HCT116 (cell line): ENCODE data around the gene CERS6. TPM values are rescaled to one million over a fixed set of nuclear protein-coding genes. Genes with fewer than 3 reads are reported as not detected.

ENCODE experiments used
- ATAC-seq: fragments of 200-7000 bp; cut with Tn5 transposase; 2 replicates; pipeline ENCODE4 v1.9.1; 2020; ENCODE audit warnings: mild to moderate bottlenecking, moderate library complexity
- BruUV-seq: library from RNA; stranded (reverse); fragments of 400-500 nt; replicated peaks from 2 replicates; lab custom pipeline; 2021; lab: Mats Ljungman, UMichigan
- CTCF ChIA-PET: fragments of 300-600 bp; sonication (Branson Sonifier 250); formaldehyde crosslinking; loops from one replicate; lab custom pipeline; 2021; ENCODE audit warnings: antibody characterized with exemption; lab: Charles Lee
- POLR2A ChIA-PET: fragments of 300-600, 350-600 bp; sonication (Branson Sonifier 250); formaldehyde crosslinking; loops from one replicate; lab custom pipeline; 2021; ENCODE audit warnings: antibody characterized with exemption; lab: Charles Lee
- RAD21 ChIA-PET, 2 experiments: fragments of 300-600 bp; sonication (Branson Sonifier 250); formaldehyde crosslinking; loops; one replicate each; lab custom pipeline; 2023; ENCODE audit warnings: low total read pairs in 2 of 2; ENCODE audit not compliant: uncharacterized antibody in 2 of 2, unreplicated experiment in 2 of 2, low non-redundant PET in 1 of 2; lab: Charles Lee
- DNase-seq: peaks from one replicate; pipeline ENCODE4 v3.0.0-alpha.2; 2010; ENCODE audit warnings: low read depth, low spot score
- H2AFZ ChIP-seq: fragments of 200-600 bp; shearing (Covaris generic), sonication (generic); 2 replicates; pipeline ENCODE4 v1.6.1; 2017; ENCODE audit warnings: low read depth, mixed run types, mixed read lengths, antibody characterized with exemption, low read length; ENCODE audit not compliant: poor library complexity, severe bottlenecking
- H3K27ac ChIP-seq: 2 replicates; pipeline ENCODE4 v1.5.1; 2012; ENCODE audit warnings: low read depth, low read length
- H3K27me3 ChIP-seq: fragments of 200-600 bp; sonication (generic); 2 replicates; pipeline ENCODE4 v1.6.1; 2016; ENCODE audit warnings: mixed run types, low read length, mixed read lengths; ENCODE audit not compliant: insufficient read depth
- H3K36me3 ChIP-seq, 2 experiments: fragments of 200-500 bp in 1 of 2; fragments of 200-600 bp in 1 of 2; sonication (Bioruptor generic) in 1 of 2; sonication (generic) in 1 of 2; 2 replicates each; pipeline versions ENCODE4 v1.5.1 to v1.6.1; 2014 to 2016; ENCODE audit warnings: low read length in 2 of 2, inconsistent platforms in 1 of 2, mixed read lengths in 1 of 2, mixed run types in 1 of 2; ENCODE audit not compliant: insufficient read depth in 2 of 2, control insufficient read depth in 1 of 2
- H3K4me1 ChIP-seq, 2 experiments: fragments of 200-600 bp in 1 of 2; sonication (generic) in 1 of 2; 2 replicates each; pipeline versions ENCODE4 v1.5.1 to v1.6.1; 2012 to 2017; ENCODE audit warnings: low read length in 2 of 2, inconsistent platforms in 1 of 2, mild to moderate bottlenecking in 1 of 2, mixed read lengths in 1 of 2, mixed run types in 1 of 2, moderate library complexity in 1 of 2; ENCODE audit not compliant: insufficient read depth in 2 of 2, control insufficient read depth in 1 of 2
- H3K4me2 ChIP-seq: fragments of 200-600 bp; sonication (generic); 2 replicates; pipeline ENCODE4 v1.6.1; 2017; ENCODE audit warnings: mixed run types, low read length, mixed read lengths
- H3K4me3 ChIP-seq, 2 experiments: fragments of 200-600 bp in 1 of 2; sonication (generic) in 1 of 2; replicated peaks in 1 of 2; 2 replicates each; pipeline ENCODE4 v1.5.1; 2011 to 2016; ENCODE audit warnings: low read length in 2 of 2, control low read depth in 1 of 2, low read depth in 1 of 2, mild to moderate bottlenecking in 1 of 2, mixed read lengths in 1 of 2, mixed run types in 1 of 2
- H3K79me2 ChIP-seq: fragments of 200-600 bp; sonication (generic); 2 replicates; pipeline ENCODE4 v1.6.1; 2017; ENCODE audit warnings: mild to moderate bottlenecking, mixed run types, low read length, moderate library complexity, mixed read lengths; ENCODE audit not compliant: insufficient read depth
- H3K9ac ChIP-seq: fragments of 200-600 bp; sonication (generic); 2 replicates; pipeline ENCODE4 v1.6.1; 2016; ENCODE audit warnings: low read length, mixed read lengths
- H3K9me2 ChIP-seq: fragments of 200-600 bp; sonication (generic), shearing (Covaris generic); 2 replicates; pipeline ENCODE4 v1.6.1; 2017; ENCODE audit warnings: mixed run types, mild to moderate bottlenecking, moderate library complexity; ENCODE audit not compliant: insufficient read depth
- H3K9me3 ChIP-seq, 2 experiments: fragments of 200-500 bp in 1 of 2; fragments of 200-600 bp in 1 of 2; sonication (Bioruptor generic) in 1 of 2; sonication (generic) in 1 of 2; 2 replicates each; pipeline ENCODE4 v1.6.1; 2014 to 2017; ENCODE audit warnings: low read length in 2 of 2, mixed read lengths in 2 of 2, inconsistent platforms in 1 of 2, low read depth in 1 of 2, mild to moderate bottlenecking in 1 of 2, mixed run types in 1 of 2, moderate library complexity in 1 of 2; ENCODE audit not compliant: control insufficient read depth in 1 of 2, insufficient read depth in 1 of 2
- H4K20me1 ChIP-seq: fragments of 200-600 bp; sonication (generic), shearing (Covaris generic); 2 replicates; pipeline ENCODE4 v1.6.1; 2017; ENCODE audit warnings: mixed run types, mild to moderate bottlenecking, moderate library complexity; ENCODE audit not compliant: insufficient read depth
- ATF3 ChIP-seq: IDR thresholded peaks from 2 replicates; pipeline ENCODE4 v1.6.1; 2012
- CEBPB ChIP-seq: IDR thresholded peaks from 2 replicates; pipeline ENCODE4 v1.6.1; 2012; ENCODE audit warnings: low read depth
- CTCF ChIP-seq, 3 experiments: fragments of 200-600 bp in 1 of 3; sonication (generic) in 1 of 3; IDR thresholded peaks in 2 of 3; conservative IDR thresholded peaks in 1 of 3; 2 replicates each; pipeline ENCODE4 v1.5.1; 2012 to 2017; ENCODE audit warnings: low read depth in 2 of 3, low read length in 2 of 3, antibody characterized with exemption in 1 of 3, borderline replicate concordance in 1 of 3, control low read depth in 1 of 3, mild to moderate bottlenecking in 1 of 3, mixed read lengths in 1 of 3, mixed run types in 1 of 3, moderate library complexity in 1 of 3; ENCODE audit not compliant: insufficient read depth in 1 of 3
- ELF1 ChIP-seq: IDR thresholded peaks from 2 replicates; pipeline ENCODE4 v1.6.1; 2012; ENCODE audit warnings: low read depth, borderline replicate concordance
- EZH2 ChIP-seq: fragments of 200-600 bp; sonication (generic); IDR thresholded peaks from 2 replicates; pipeline ENCODE4 v1.6.1; 2017; ENCODE audit warnings: antibody characterized with exemption, mixed run types
- EZH2phosphoT487 ChIP-seq: fragments of 200-600 bp; IDR thresholded peaks from 2 replicates; pipeline ENCODE4 v1.6.1; 2018; ENCODE audit warnings: antibody characterized with exemption, borderline replicate concordance
- FOSL1 ChIP-seq: IDR thresholded peaks from 2 replicates; pipeline ENCODE4 v1.6.1; 2012; ENCODE audit warnings: low read depth
- JUND ChIP-seq: IDR thresholded peaks from 2 replicates; pipeline ENCODE4 v1.6.1; 2012
- MAX ChIP-seq: IDR thresholded peaks from 2 replicates; pipeline ENCODE4 v1.6.1; 2012
- POLR2A ChIP-seq: IDR thresholded peaks from 2 replicates; pipeline ENCODE4 v1.7.0; 2011; ENCODE audit warnings: borderline replicate concordance; ENCODE audit not compliant: insufficient read depth, insufficient read length; ENCODE audit errors: extremely low read depth
- POLR2AphosphoS5 ChIP-seq: IDR thresholded peaks from 2 replicates; pipeline ENCODE4 v1.6.1; 2011; ENCODE audit warnings: mild to moderate bottlenecking, low read depth, low read length, moderate library complexity
- RAD21 ChIP-seq: IDR thresholded peaks from 2 replicates; pipeline ENCODE4 v1.6.1; 2012; ENCODE audit warnings: low read depth, mild to moderate bottlenecking
- SP1 ChIP-seq: IDR thresholded peaks from 2 replicates; pipeline ENCODE4 v1.6.1; 2012; ENCODE audit warnings: low read depth
- SRF ChIP-seq: IDR thresholded peaks from 2 replicates; pipeline ENCODE4 v1.6.1; 2012; ENCODE audit warnings: low read depth
- YY1 ChIP-seq: IDR thresholded peaks from 2 replicates; pipeline ENCODE4 v1.6.1; 2011; ENCODE audit warnings: low read length, low read depth, moderate library complexity, mild to moderate bottlenecking; ENCODE audit not compliant: insufficient replicate concordance; ENCODE audit errors: extremely low read depth
- intact Hi-C: fragments of 100-400 bp; cut with micrococcal nuclease; formaldehyde crosslinking; loops from 2 replicates; pipeline ENCODE4 v1.10.0; 2022
- total RNA-seq: library from RNA; stranded (reverse); gene quantifications from one replicate; pipeline ENCODE4 v1.2.1, GENCODE V29; 2021; ENCODE audit not compliant: unreplicated experiment

The CERS6 gene
- total RNA-seq, 1 experiment from 2014 or later, result 37.0 TPM

- Histone ChIP-seq H3K9ac (no peak overlapping the region), H3K27ac (no peak overlapping the region), H3K4me1 (no peaks in the 10 kb centered on the region), H3K9me3 (no peaks in the 10 kb centered on the region), H3K4me3 (no peak overlapping the region), H3K4me2 (no peak overlapping the region), H3K79me2 (no peaks in the 10 kb centered on the region), H2AFZ (no peak overlapping the region), H4K20me1 (no peaks in the 10 kb centered on the region), H3K27me3 (no peaks in the 10 kb centered on the region), H3K36me3 (no peaks in the 10 kb centered on the region), H3K9me2 (no peaks in the 10 kb centered on the region)
- ATAC-seq (no peak), DNase-seq (no peak)
- ChIA-PET CTCF (no interaction called here), RAD21 (no interaction called here), POLR2A (no interaction called here)
- intact Hi-C loops, result no loop called here
- no TSS peak for BruUV-seq
- no peak for TF ChIP-seq YY1
- TF ChIP-seq SP1, result no peak
- TF ChIP-seq ATF3, result no peak
- no peak for TF ChIP-seq FOSL1
- no peak for TF ChIP-seq MAX
- TF ChIP-seq CTCF (IDR thresholded peaks at IDR 0.05 in 2 of 3, conservative IDR thresholded peaks at IDR 0.05 in 1 of 3; ENCODE audit: borderline replicate concordance in 1 of 3, insufficient read depth in 1 of 3, low read depth in 2 of 3, low read length in 2 of 3), result no peak
- no peak for TF ChIP-seq EZH2
- TF ChIP-seq ELF1, result no peak
- TF ChIP-seq RAD21, result no peak
- no peak for TF ChIP-seq EZH2phosphoT487
- no peak for TF ChIP-seq POLR2A
- TF ChIP-seq CEBPB, result no peak
- no peak for TF ChIP-seq POLR2AphosphoS5
- no peak for TF ChIP-seq SRF
- TF ChIP-seq JUND, result no peak
Observed at GRCh38 chr2:168448980-168449379, 7.1 kb upstream of the CERS6 start.
